ENCODE data around the gene ULK3. TPM values are rescaled to one million over a fixed set of nuclear protein-coding genes. Genes with fewer than 3 reads are reported as not detected.

The ULK3 gene
- total RNA-seq, 3 donors from 2014 or later = 28.3 to 48.8 (median 48.0) TPM

DNA sequence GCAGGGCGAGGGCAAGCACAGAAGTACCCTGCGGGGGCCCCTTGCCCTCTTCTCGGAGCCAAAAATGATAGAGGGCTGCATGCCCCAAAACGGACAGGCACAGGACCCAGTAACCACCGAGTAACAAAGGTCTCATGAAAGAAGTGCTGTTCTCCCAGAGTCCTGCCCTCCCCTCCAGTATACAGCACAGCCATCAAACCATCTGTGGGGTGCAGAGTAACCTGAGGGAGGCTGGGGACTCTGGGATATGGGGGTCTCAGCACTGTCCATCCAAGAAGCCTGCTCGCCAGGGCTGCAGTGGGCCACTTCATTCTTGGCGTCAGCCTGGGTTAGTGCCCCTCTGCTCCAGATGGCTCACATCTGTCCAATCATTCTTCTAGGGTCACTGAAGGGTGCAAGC is 6.1 kb downstream of the ULK3 start:
- no peaks in the 10 kb centered on the region for H3K36me3 ChIP-seq
- intact Hi-C loops (cut with DNase I; ENCODE audit: low total_unique reads) = no loop called here

GRCh38 chr15:74835312-74835823 is 7.6 kb downstream of the ULK3 start:
- TF ChIP-seq, protein P1, sequence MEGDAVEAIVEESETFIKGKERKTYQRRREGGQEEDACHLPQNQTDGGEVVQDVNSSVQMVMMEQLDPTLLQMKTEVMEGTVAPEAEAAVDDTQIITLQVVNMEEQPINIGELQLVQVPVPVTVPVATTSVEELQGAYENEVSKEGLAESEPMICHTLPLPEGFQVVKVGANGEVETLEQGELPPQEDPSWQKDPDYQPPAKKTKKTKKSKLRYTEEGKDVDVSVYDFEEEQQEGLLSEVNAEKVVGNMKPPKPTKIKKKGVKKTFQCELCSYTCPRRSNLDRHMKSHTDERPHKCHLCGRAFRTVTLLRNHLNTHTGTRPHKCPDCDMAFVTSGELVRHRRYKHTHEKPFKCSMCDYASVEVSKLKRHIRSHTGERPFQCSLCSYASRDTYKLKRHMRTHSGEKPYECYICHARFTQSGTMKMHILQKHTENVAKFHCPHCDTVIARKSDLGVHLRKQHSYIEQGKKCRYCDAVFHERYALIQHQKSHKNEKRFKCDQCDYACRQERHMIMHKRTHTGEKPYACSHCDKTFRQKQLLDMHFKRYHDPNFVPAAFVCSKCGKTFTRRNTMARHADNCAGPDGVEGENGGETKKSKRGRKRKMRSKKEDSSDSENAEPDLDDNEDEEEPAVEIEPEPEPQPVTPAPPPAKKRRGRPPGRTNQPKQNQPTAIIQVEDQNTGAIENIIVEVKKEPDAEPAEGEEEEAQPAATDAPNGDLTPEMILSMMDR (IDR thresholded peaks at IDR 0.05) = peak; percentile 43 to 63 (median 57)
- TF ChIP-seq POLR2A (IDR thresholded peaks at IDR 0.05) = no peak
- no peak overlapping the region for H3K4me3 ChIP-seq
- H3K27me3 ChIP-seq = no peaks in the 10 kb centered on the region
- DNase-seq (ENCODE audit: low spot score in 2 of 2) = no peak
- no peaks in the 10 kb centered on the region for H3K9me3 ChIP-seq
- no peaks in the 10 kb centered on the region for H3K36me3 ChIP-seq
- no peak overlapping the region for H3K27ac ChIP-seq
- no peaks in the 10 kb centered on the region for H3K4me1 ChIP-seq
- intact Hi-C loops (cut with DNase I; ENCODE audit: low total_unique reads) = no loop called here

More for the DNA sequence above, 6.1 kb downstream of the ULK3 start:
- TF ChIP-seq POLR2A (IDR thresholded peaks at IDR 0.05) = no peak
- no peak overlapping the region for H3K27ac ChIP-seq
- no peak overlapping the region for H3K4me3 ChIP-seq
- no peaks in the 10 kb centered on the region for H3K27me3 ChIP-seq
- DNase-seq (ENCODE audit: low spot score in 2 of 2) = no peak
- no peaks in the 10 kb centered on the region for H3K9me3 ChIP-seq
- peaks cover 0 to 5% of the 10 kb centered on the region in 2 donors for H3K4me1 ChIP-seq

DNA sequence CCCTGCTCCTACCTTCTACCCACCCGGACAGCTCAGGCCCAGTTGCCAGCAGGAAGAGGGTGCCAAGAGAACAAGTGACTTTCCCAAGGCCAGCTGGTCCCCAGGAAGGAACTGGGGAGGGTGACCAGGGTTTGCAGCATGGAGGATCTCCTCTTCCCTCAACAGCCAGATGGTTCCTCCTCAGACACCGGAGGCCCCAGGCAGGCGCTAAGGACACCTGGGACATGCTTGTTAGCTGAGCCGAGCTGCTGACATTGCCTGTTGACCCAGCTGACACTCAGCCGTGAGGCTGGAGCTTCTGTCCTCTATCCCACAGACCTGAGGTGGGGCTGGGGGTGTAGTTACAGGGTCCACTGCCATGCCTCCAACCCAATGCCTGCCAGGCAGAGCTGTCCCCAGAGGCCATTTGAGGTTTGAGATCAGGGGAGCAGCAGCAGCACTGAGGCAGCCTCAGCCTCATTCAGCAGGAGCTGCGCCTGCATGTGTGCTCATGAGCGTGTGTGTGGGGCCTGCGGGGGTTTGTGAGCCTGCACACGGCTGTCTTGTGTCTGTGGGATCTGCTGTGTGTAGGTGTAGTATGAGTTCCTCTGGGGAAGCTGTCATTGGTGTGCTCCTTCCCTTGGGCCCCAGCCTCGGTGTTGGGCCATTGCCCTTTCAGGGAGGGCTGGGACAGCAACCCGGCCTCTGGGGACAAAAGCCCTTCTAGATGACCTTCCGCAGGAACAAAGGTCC is 9.4 kb downstream of the ULK3 start:
- DNase-seq (ENCODE audit: low spot score in 2 of 2) = no peak
- peaks cover 0 to 6% of the 10 kb centered on the region in 2 donors for H3K27me3 ChIP-seq
- TF ChIP-seq POLR2AphosphoS5 (IDR thresholded peaks at IDR 0.05) = no peak
- TF ChIP-seq, protein P1 (IDR thresholded peaks at IDR 0.05) = no peak
- intact Hi-C loops (cut with DNase I; ENCODE audit: low total_unique reads) = no loop called here
- H3K4me1 ChIP-seq = no peaks in the 10 kb centered on the region
- H3K27ac ChIP-seq = no peak overlapping the region
- H3K9me3 ChIP-seq = no peaks in the 10 kb centered on the region
- H3K4me3 ChIP-seq = no peak overlapping the region
- H3K36me3 ChIP-seq = no peaks in the 10 kb centered on the region

- Histone ChIP-seq H3K36me3 (no peaks in the 10 kb centered on the region), H3K27me3 (peaks cover 0 to 13% of the 10 kb centered on the region in 2 donors), H3K4me3 (no peak overlapping the region), H3K27ac (no peak overlapping the region), H3K9me3 (no peaks in the 10 kb centered on the region), H3K4me1 (no peaks in the 10 kb centered on the region)
- DNase-seq (ENCODE audit: low spot score in 2 of 2) = no peak
- TF ChIP-seq POLR2A (IDR thresholded peaks at IDR 0.05) (no peak), POLR2AphosphoS5 (IDR thresholded peaks at IDR 0.05) (no peak)
- TF ChIP-seq, protein P1 (IDR thresholded peaks at IDR 0.05) = no peak
- intact Hi-C loops (cut with DNase I; ENCODE audit: low total_unique reads) = no loop called here
Measured at GRCh38 chr15:74832826-74833225, 10.1 kb downstream of the ULK3 start.

GRCh38 chr15:74831813-74832495 is 11.0 kb downstream of the ULK3 start:
- Histone ChIP-seq H3K4me1 (no peaks in the 10 kb centered on the region), H3K27ac (no peak overlapping the region), H3K27me3 (peaks cover 0 to 22% of the 10 kb centered on the region in 2 donors), H3K4me3 (no peak overlapping the region), H3K36me3 (no peaks in the 10 kb centered on the region), H3K9me3 (no peaks in the 10 kb centered on the region)
- TF ChIP-seq, protein P1 (IDR thresholded peaks at IDR 0.05) = no peak
- TF ChIP-seq POLR2A (IDR thresholded peaks at IDR 0.05) = no peak
- no peak for TF ChIP-seq POLR2AphosphoS5 (IDR thresholded peaks at IDR 0.05)
- no peak for DNase-seq (ENCODE audit: low spot score in 2 of 2)
- intact Hi-C loops (cut with DNase I; ENCODE audit: low total_unique reads) = no loop called here
